ENCODE data around the gene ZNF582.

ZNF582 gene

DNA sequence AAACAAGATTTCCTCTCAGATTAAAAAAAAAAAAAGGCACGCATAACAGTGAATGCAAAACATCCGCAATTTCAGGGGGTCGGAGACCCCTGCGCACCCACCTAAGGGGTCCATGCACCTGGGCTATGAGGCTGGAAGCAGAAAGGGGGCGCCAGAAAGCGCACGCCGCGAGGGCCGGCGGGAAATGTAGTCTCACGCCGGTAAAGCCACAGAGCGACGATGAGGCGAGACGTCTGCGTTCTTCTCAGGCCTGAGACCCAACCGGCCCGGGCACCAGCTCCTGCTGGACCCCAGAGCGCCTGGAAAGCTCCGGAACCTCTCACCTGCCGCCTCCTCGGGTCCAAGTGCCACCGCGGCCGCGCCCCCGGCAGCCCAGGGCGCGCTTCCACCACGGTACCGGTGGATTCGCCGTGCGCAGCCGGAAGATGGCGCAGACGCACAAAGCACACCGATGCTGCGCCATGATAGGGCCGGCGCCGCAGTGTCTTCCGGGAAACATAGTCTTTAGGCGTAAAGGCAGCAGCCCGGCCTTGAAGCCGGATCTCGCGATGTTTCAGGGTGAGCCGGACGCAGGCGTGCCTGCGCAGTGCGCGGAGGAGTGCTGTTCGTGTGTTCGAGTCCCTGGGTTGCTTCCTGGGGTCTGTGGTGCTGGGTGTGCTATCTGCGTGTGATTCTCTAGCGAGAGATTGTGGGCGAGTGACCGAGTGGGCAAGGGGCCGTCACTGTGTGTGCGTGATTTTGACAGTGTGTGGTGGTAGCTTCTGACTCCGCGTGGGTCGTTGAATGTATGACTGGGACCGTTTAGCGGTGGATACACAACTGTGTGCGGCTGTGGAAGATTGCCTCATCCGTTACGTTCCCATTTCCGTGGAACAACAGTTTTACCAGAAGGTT lies at the start of gene ZNF582:
TSS of gene ZNF582 (minus strand) at position 416 of the 894 bp plus-strand sequence. CDS start 1,782 bp downstream, outside the sequence.
- peak; percentile 96 for DNase-seq

DNA sequence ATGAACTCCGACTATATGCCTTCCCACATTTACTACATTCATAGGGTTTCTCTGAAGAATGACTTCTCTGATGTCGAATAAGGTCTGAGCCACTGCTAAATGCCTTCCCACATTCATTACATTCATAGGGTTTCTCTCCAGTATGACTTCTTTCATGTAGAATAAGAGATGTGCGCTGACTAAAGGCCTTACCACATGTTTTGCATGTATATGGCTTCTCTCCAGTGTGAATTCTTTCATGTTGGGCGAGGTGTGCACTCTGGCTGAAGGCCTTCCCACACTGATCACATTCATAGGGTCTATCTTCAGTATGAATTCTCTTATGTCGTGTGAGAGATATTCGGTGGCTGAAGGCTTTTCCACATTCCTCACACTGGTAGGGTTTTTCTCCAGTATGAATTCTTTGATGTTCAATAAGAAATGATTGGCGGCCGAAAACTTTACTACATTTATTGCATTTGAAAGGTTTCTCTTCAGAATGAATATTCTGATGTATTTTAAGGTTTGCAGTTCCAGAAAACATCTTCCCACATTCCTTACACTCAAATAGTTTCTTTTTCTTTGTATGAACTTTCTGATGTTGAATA lies 48.0 kb upstream of the ZNF582 start:
- no peak for DNase-seq

DNA sequence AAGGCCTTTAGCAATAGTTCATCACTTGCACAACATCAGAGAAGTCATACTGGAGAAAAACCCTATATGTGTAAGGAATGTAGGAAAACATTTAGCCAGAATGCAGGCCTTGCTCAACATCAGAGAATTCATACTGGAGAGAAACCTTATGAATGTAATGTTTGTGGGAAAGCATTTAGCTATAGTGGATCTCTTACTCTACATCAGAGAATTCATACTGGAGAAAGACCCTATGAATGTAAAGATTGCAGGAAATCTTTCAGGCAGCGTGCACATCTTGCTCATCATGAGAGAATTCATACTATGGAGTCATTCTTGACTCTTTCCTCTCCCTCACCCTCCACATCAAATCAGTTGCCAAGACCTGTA lies 30.6 kb upstream of the ZNF582 start:
- no peak for DNase-seq

DNA sequence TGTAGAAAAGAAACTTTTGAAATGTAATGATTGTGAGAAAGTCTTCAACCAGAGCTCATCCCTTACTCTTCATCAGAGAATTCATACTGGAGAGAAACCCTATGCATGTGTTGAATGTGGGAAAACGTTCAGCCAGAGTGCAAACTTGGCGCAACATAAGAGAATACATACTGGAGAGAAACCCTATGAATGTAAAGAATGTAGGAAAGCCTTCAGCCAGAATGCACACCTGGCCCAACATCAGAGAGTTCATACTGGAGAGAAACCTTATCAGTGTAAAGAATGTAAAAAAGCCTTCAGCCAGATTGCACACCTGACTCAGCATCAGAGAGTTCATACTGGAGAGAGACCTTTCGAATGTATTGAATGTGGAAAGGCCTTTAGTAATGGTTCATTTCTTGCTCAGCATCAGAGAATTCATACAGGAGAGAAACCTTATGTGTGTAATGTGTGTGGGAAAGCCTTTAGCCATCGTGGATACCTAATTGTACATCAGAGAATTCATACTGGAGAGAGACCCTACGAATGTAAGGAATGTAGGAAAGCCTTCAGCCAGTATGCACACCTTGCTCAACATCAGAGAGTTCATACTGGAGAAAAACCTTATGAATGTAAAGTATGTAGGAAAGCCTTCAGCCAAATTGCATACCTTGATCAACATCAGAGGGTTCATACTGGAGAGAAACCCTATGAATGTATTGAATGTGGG lies 30.1 kb upstream of the ZNF582 start:
- DNase-seq: no peak

DNA sequence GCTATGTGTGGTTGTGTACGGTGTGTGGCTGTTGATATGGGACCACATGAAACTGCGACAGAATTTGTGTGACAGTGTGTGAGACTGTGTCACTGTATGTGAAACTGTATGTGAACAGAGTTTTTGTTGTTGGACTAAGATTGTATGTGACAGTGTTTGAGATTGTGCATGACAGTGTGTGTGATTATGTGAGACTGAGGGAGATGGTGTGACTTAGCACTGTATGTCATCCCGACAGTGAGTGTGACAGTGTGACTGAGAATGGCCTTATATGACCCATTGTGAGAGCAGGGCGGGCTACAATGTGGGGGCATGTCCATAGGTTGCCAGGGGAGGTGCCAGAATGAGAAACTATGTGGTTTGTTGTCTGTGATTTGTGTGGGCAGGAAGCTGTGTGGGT lies 11.7 kb upstream of the ZNF582 start:
- no peak for DNase-seq

DNA sequence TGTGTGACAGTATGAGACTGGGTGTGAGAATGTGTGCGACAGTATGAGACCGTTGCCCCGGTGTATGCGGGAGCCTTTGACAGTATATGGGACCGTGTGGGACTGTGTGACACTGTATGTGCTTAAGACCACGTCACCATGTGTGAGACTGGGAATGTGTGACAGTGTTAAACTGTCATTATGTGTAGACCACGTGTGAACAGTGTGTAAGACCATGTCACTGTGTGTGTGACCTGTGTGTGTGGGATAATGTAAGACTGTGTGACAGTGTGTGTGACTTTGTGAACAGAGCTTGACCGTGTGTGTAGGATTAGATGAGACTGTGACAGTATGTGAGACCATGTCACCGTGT lies 11.3 kb upstream of the ZNF582 start:
- no peak for DNase-seq

DNA sequence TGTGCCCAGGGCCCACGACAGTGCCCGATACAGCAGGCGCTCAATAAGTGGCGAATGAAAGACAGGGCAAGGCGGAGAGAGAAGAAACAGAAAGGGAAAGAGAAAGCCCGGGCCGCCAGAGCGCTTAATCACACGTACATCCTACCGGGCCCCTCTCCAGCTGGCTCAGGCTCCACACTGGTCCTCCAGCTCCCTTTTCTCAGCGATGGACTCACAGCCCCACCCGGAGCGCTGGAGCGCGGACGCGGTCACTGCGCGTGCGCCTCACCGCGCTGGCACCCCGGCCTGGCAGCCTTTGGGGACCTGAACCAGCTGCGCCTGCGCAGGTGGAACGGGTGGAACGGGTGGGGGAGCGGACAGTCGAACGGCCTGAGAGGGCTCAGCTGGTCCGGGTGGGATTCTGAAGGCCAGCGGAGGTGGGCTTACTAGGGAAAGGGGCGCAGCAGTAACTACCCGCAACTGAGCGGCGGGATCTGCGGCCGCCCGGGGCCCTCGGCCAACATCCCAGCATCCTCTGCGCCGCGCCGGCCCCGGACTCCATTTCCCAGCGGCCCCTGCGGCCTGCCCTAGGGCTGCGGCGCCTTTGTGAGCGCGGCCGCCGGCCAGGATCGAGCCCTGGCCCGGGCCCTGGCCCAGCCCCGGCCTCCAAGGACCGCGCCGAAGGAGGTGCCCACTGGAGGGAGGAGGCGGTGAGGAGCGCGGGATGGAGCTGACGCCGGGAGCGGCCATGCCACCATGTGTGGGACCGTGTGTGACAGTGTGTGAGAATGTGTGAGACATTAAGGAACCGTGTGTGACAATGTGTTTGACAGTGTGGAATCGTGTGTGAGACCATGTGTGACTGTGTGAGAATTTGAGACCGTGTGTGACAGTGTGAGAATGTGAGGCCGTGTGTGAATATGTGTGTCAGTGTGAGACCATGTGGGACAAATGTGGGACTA lies 10.7 kb upstream of the ZNF582 start, which contains the start of gene ZNF583:
TSS of gene ZNF583 (plus strand) at position 569 of the 941 bp plus-strand sequence. CDS start 2,783 bp downstream, outside the sequence.
- DNase-seq: peak; percentile 93

DNA sequence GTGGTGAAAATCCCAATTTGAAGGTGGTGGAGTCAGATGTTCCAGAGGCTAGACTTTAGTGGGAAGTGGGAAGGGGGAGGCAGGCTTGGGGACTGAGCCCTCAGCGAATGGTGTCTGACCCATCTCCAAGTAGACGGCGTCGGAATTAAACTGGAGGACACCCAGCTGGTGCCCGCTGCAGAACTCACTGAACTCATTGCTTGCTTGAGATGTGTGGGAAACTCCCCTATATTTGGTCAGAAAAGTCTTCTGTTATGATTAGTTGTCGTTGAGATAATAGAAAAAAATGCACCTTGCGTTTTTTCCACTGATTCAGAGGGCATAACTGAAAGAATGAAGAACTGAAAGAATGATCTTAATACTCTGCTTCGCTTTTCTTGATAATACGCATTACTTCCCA lies 9.9 kb upstream of the ZNF582 start:
- no peak for DNase-seq

DNA sequence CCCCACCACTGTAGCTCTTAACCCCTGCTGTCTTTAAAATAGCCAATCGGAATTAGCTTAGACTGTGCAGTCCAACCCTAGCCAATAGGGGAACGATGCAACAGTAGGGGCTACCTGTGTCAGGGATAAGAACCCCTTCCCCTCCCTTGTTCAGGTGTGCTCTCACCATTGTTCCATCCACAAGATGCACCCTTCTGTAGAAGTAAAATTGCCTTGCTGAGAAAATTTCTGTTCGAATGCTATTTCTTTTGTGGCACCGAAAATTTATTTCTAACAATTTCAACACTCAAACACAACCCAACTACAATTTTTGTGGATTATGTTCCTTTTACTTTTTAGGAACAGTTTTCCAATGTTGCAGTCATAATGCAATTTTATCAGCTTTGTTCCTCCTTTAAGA lies 7.2 kb upstream of the ZNF582 start:
- no peak for DNase-seq

DNA sequence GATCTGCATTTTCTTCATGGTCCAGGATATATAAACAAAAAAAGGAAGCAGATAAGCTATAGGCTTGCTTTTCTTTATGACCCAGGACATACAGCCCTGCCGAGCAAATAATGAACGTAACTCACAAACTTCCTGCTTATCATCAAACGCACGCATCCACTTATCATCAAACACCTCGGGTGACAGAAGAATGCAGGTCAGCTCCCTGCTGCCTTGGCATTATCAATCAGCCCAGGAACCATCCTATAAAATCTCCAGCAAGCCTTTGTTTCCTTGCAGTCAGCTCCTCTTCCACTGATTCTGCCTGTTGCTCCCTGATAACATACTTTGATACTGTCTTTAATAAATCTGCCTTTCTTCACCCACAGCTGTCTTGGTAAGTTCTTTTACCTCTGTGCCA lies 5.5 kb upstream of the ZNF582 start:
- DNase-seq: no peak

DNA sequence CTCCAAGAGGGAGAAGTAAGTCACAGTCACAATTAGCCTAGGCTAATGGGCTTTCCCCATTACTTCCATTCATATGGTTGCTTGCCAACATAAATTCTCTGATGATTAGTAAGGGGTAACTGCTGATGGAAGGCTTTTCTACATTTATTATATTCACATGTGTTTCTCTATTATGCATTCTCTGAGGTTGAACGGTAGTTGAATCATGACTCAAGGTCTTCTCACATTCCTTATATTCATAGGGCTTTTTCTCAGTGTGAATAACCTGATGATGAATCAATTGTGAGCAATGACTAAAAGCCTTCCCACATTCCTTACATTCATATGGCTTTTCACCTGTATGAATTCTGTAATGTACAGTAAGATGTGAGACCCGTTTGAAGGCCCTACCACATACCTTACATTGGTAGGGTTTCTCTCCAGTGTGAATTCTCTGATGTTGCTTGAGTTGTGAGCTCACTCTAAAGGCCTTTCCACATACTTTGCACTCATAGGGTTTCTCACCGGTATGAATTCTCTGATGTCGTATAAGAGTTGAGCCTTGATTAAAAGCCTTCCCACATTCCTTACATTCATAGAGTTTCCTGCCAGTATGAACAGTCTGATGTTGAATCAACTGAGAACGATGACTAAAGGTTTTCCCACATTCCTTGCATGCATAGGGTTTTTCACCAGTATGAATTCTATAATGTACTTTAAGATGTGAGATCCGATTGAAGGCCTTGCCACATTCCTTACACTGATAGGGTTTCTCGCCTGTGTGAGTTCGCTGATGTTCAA lies 9.3 kb downstream of the ZNF582 start:
- DNase-seq: no peak

DNA sequence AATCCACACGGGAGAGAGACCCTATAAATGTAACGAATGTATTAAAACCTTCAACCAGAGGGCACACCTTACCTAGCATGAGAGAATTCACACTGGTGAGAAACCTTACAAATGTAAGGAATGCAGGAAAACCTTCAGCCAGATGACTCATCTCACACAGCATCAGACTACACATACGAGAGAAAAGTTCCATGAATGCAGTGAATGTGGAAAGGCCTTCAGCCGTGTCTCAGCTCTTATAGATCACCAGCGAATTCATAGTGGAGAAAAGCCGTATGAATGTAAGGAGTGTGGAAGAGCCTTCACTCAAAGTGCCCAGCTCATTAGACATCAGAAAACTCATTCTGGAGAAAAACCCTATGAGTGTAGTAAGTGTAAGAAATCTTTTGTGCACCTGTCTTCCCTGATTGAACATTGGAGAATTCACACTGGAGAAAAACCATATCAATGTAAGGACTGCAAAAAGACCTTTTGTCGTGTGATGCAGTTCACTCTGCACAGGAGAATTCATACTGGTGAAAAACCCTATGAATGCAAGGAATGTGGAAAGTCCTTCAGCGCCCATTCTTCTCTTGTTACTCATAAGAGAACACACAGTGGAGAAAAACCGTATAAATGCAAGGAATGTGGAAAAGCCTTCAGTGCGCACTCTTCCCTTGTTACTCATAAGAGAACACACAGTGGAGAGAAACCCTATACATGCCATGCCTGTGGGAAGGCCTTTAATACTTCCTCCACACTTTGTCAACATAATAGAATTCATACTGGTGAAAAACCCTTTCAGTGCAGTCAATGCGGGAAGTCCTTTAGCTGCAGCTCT lies 16.0 kb downstream of the ZNF582 start:
- DNase-seq: no peak

DNA sequence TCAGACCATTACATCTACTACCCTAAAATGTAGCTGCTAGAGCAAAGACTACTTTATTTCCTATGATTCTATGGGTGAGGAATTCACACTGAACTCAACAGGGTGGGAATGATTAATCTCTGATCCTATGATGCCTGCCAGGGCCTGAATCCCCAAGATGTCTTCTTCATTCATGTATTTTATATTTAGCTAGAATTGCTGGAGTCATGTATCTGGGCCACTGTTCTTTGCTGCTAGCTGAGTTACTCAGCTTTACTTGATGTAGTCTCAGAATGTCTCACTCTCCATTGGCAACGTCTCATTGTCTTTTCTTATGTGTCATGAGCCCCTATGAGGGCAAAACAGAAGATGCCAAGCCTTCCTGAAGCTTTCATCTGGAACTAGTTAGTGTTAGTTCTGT lies 21.1 kb downstream of the ZNF582 start:
- no peak for DNase-seq

DNA sequence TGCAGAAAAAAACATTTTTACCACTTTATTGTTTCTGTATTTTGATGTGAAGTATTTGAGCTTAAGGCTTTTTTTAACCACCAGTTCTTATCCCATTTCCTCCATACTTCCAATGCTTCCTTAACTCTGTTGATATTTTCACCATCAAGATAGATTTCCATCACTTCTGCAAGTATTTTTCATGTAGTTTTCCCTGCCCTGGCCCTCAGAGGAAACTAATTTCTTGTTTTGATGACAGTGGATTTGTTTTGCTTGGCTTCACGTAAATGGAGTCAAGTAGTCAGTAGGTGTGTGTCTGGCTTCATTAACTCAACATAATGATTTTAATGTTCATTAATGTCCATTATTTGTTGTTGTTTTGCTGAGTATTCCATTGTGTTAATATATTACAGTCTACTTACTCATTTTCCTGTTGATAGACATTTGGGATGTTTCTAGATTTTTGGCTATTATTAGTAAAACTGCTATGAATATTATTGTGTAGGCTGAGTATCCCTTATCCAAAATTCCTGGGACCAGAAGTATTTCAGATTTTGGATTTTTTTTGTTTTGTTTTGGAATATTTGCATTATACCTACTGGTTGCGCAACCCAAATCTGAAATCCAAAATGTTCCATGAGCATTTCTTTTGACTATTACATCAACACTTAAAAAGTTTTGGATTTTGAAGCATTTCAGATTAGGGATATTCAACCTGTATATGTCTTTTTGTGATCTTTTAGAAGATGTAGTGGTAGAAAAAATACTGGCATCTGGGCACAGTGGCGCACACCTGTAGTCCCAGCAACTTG lies 23.3 kb downstream of the ZNF582 start:
- DNase-seq: no peak

DNA sequence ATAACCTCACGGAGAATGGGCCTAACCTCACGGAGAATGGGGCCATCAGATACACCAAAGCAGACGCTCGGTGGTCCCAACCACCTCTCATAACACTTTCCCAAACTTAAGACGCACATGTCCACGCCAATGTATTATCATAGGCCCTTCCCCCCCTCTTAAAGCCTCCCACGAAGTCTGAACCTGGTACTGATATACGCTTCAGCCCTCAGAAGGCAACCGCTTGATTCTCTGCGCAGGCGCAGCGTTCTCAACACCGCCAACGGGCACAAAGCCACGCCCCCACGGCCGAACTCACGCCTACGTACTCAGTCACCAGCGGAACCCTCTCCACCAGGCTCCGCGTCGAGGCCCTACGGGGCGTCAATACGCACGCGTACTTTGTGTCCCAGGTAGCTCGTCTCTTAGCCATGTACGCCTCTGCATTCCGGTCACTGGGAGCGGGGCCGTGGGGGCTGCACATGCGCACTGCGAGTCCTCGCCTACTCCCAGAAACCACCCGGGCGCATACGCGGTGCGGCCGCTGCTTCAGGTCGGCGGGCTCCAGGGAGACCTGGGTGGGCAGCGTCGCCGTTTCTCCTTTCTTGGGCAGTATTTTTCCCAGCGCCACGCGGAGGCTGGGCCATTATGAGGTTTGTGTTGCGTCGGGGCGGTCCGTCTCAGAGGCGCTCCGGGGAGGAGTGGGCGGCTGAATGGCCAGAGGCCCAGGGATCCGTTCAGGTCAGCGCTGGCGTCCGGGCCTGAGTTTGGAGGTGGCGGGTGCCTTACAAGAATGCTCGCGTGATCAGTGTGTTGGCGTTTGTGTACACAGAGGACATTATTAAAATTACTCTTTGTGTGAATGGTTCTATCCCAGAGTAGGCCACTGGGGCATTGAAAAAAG lies 25.3 kb downstream of the ZNF582 start:
- peak; percentile 82 for DNase-seq

DNA sequence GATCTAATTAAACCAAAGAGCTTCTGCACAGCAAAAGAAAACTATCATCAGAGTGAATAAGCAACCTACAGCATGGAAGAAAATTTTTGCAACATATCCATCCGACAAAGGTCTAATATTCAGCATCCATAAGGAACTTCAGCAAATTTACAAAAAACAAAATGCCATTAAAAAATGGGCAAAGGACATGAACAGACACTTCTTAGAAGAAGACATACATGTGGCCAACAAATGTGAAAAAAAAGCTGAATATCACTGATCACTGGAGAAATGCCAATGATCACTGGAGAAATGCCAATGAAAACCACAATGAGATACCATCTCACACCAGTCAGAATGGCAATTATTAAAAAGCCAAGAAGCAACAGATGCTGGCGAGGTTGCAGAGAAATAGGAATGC lies 32.5 kb downstream of the ZNF582 start:
- no peak for DNase-seq

DNA sequence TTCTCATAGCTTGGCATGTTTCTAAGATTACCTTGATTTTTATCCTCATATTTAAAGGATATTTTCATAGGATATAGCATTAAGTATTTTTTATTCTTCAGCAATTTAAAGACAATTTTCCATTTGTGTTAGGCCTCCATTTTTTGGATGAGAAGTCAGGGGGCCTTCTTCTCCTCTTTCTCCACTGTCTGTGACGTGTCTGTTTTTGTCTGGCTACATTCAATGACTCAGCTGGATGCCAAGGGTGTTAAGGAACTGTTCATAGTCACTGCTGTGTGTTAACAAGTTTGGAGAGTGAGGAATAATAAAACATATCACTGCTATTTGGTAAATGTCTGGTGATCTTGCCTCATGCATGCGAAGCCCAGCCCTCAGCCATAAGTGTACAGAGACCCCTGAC lies 36.4 kb downstream of the ZNF582 start:
- DNase-seq: no peak

DNA sequence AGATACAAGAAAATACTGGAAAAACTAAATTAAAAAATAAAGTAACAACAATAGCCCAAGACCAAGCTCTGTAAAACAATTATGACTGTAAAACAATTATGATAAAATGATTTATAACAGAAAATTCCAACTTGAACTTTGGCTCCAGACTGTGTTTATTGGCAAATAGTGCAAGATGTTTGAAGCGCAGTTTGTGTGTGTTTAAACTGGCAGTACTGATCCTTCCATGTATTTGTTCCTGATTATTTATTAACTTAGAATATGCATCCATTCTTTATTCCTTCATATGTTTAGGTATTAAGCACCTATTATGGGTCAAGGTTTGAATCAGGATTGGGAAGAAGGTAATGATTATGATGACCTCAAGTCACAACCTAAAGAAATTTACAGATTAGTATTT lies 37.8 kb downstream of the ZNF582 start:
- DNase-seq: no peak

DNA sequence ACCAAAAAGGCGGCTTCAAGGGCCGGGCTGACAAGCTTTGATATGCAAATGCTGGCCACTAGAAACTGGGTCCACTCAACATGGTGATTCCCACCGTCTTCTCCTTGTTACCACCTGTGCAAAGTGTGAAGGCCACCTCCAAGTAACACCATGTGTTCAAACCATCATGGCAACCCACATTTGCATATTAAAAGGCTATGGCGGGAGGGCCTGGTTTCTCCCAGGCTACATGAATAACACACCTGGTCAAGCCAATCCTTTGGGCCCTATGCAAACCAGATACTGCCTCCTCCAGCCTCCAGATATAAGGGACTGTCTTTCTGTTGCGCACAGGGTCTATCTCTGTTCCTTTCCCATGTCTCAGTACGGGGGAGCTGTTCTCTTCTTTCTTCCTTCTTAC lies 42.1 kb downstream of the ZNF582 start:
- no peak for DNase-seq

Data from CD4-positive, alpha-beta T cell treated with Interleukin-21 for 1 hour (primary cell).